ENCODE data around the gene OPA1. TPM values are rescaled to one million over a fixed set of nuclear protein-coding genes. Genes with fewer than 3 reads are reported as not detected.

The OPA1 gene
- polyA plus RNA-seq, 1 experiment = 19.2 TPM

DNA sequence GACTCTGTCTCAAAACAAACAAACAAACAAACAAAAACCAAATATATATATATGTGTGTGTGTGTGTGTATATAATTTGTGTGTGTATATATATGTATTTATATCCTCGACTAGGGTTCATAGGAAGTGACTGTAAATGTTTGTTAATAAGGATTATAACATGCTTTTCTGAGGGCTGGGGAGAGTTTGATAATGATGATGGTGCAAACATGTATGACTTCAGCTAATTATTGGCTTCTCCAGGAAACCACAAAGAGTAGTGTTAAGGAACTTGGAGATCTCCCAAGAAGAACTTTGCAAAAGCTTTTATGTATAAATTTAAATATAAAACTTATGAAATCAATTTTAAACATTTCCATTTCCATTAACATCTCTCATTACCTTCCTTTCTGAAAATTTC lies 3.9 kb upstream of the OPA1 start:
- no peaks in the 10 kb centered on the region for H3K36me3 ChIP-seq (ENCODE audit: control insufficient read depth, insufficient read depth, low read length)
- DNase-seq (ENCODE audit: low read depth) = no peak
- no peaks in the 10 kb centered on the region for H3K27me3 ChIP-seq (ENCODE audit: control insufficient read depth, insufficient read depth, low read length)
- TF ChIP-seq CTCF (IDR thresholded peaks at IDR 0.05; ENCODE audit: insufficient read depth, low read depth, low read length) = no peak
- ChIA-PET POLR2A (no interaction called here), CTCF (no interaction called here)
- H3K4me3 ChIP-seq (ENCODE audit: low read depth, low read length) = no peak overlapping the region

DNA sequence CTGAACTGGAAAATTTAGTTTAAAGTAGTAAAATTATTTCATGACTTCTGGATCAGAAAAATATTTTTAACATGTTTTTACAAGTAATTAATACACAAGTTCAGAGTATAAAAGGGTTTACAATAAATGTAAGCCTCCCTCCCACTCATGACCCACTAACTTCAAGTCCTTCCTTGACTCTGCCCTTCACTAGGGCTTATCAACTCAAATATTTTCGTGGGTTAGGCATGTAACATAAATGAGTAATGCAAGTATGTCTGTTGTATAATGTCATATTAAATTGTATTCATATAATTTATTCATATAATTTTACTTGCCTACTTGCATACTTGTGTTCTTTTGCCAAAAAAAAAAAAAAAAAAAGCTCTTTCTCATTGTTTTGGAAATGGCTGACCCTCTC lies 3.4 kb upstream of the OPA1 start:
- ChIA-PET POLR2A (no interaction called here), CTCF (no interaction called here)
- Histone ChIP-seq H3K36me3 (ENCODE audit: control insufficient read depth, insufficient read depth, low read length) (no peaks in the 10 kb centered on the region), H3K4me3 (ENCODE audit: low read depth, low read length) (no peak overlapping the region), H3K27me3 (ENCODE audit: control insufficient read depth, insufficient read depth, low read length) (no peaks in the 10 kb centered on the region)
- DNase-seq (ENCODE audit: low read depth) = no peak
- no peak for TF ChIP-seq CTCF (IDR thresholded peaks at IDR 0.05; ENCODE audit: insufficient read depth, low read depth, low read length)

DNA sequence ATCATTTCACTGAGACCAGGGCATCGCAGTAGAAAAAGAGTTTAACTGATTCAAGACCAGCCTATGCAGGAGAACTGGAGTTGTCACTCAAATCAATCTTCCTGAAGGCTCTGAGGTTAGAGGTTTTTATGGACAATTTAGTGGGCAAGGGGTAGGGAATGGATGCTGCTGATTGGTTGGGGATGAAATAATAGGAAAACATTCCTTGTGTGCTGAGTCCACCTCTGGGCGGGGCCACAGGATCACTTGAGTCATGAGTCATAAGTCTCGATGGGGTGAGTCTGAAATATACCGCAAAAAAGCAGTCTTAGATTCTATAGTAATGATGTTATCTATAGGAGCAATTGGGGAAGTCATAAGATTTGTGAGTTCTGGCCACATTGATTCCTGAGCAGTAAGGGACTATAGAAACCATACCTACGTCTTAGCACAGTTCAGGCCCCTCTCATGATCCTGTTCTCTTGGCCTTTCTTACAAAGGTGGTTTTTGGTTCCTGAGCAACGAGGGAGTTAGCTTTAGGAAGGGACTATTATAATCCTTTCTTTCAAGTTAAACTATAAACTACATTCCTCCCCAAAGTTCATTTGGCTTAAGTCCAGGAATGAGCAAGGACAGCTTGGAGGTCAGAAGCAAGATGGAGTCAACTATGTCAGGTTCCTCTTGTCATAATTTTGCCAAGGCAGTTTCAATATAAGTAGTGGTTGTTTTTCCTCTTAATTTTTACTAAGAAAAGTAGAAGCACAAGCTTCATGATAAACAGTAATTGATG lies 2.7 kb upstream of the OPA1 start:
- ChIA-PET CTCF (no interaction called here), POLR2A (no interaction called here)
- no peaks in the 10 kb centered on the region for H3K36me3 ChIP-seq (ENCODE audit: control insufficient read depth, insufficient read depth, low read length)
- no peak for DNase-seq (ENCODE audit: low read depth)
- TF ChIP-seq CTCF (IDR thresholded peaks at IDR 0.05; ENCODE audit: insufficient read depth, low read depth, low read length) = no peak
- no peaks in the 10 kb centered on the region for H3K27me3 ChIP-seq (ENCODE audit: control insufficient read depth, insufficient read depth, low read length)
- no peak overlapping the region for H3K4me3 ChIP-seq (ENCODE audit: low read depth, low read length)

DNA sequence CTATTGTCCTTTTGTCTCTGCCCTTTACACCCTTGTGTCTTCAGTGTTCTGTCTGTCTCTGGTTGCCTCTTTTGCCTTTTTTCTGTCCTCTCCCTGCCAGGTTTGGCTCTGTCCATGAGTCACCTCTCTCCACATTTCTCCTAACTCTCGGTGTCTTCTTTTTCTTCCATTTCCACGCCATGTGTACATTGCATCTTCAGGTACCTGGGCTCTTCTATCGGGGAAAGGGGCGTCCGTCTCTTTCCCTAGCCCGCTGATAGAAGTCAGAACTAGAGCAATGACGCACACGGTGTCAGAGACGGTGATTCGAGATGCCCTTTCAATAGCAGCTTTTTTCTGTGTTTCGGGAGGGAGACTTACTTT lies 641 bp downstream of the OPA1 start:
- no peak for DNase-seq (ENCODE audit: low read depth)
- ChIA-PET POLR2A (no interaction called here), CTCF (no interaction called here)
- peak overlapping the region; percentile 87 for H3K4me3 ChIP-seq (ENCODE audit: low read depth, low read length)
- TF ChIP-seq CTCF (IDR thresholded peaks at IDR 0.05; ENCODE audit: insufficient read depth, low read depth, low read length) = no peak
- H3K36me3 ChIP-seq (ENCODE audit: control insufficient read depth, insufficient read depth, low read length) = no peaks in the 10 kb centered on the region; the same call in 1 of the 2 replicates
- no peaks in the 10 kb centered on the region for H3K27me3 ChIP-seq (ENCODE audit: control insufficient read depth, insufficient read depth, low read length)

DNA sequence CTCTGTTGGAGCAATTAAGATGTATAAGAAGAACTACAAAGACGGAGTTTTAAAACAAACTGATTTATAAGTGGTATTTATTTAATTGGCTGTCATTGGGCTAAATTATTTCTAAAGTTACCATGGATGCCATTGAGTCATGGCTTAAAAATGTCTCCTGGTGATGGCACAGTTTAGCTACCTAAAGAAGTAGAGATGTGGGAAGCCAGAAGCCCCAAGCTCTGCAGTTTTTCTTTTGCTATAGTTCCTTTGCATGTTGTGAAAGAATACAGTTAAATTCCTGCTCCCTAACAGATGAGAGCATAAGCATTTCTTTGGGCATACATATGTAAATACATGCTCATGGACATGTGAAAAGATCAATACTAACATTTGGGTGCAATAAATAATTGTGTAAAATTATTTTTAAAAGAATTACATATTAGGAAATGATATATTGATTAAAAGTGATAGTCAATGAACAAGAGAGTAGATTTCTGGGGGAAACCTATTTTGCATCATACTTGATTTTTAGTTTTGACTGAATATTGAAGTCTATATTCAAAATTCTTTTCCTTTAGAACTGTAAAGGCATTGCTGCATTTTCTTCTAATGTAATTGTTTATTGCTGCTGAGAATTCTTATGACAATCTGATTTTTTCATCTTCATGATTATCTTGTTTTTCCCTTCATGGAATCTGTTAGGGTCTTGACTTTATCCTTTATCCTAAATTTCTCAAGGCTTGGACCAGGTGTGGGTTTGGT lies 2.1 kb downstream of the OPA1 start:
- CTCF ChIA-PET = no interaction called here
- no peak overlapping the region for H3K4me3 ChIP-seq (ENCODE audit: low read depth, low read length)
- H3K36me3 ChIP-seq (ENCODE audit: control insufficient read depth, insufficient read depth, low read length) = no peaks in the 10 kb centered on the region; the same call in 1 of the 2 replicates
- no peaks in the 10 kb centered on the region for H3K27me3 ChIP-seq (ENCODE audit: control insufficient read depth, insufficient read depth, low read length)
- DNase-seq (ENCODE audit: low read depth) = no peak
- POLR2A ChIA-PET = no interaction called here
- TF ChIP-seq CTCF (IDR thresholded peaks at IDR 0.05; ENCODE audit: insufficient read depth, low read depth, low read length) = no peak
